GM21526 (cell line): ENCODE results near the gene MGMT.
A peak's percentile ranks its signal among the peaks of the same experiment; 100 is the strongest.

Source experiments
- ATAC-seq: cut with Tn5 transposase; IDR thresholded peaks from one replicate; pipeline ENCODE4 v1.9.1; 2021; ENCODE audit warnings: moderate library complexity; ENCODE audit not compliant: unreplicated experiment, low FRiP score

MGMT gene

DNA sequence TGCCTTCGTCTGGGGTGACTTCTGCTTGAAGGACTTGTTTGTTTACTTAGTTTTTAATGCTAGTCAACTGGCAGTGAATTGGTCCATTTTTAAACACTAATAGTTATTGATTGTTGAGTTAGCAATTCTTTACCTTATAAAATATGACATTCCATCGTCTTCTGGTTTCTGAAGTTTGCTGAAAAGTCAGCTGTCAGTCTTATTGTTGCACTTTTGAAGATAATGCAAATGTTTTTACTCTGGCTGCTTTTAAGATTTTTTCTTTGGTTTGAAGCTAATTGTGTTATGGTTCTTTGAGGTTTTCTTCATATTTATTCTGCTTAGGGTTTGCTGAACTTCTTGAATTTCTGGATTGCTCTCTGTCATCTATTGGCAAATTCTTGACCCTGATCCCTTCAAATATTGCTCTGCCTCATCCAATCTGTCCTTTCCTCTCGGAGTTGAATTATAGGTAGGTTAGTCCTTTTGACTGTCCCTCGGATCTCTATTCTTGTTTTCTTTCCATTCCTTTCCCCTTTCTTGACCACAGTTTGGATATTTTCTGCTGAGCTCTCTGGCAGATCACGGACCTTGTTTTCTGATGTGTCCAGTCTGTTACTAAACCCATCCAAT, 24.2 kb downstream of the MGMT start:
- ATAC-seq, result no peak

DNA sequence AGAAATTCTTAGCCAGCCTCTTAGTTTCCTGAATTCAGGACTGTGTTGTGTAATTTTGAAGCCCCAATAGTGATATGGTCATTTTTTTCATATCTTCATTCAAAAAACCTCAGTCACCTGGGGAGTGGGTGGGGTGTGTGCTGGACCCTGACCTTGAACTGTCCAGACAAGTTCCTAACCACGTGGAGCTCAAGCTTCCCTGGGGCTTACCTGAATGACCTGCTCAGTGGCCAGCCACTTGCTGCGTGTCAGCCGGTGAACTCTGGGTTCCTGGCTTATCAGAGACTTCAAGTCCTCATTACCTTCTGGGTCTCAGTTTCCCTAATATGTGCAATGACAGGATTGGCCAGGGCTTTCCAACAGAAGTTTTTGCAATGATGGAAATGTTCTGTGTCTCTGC, 27.1 kb downstream of the MGMT start:
- no peak for ATAC-seq

DNA sequence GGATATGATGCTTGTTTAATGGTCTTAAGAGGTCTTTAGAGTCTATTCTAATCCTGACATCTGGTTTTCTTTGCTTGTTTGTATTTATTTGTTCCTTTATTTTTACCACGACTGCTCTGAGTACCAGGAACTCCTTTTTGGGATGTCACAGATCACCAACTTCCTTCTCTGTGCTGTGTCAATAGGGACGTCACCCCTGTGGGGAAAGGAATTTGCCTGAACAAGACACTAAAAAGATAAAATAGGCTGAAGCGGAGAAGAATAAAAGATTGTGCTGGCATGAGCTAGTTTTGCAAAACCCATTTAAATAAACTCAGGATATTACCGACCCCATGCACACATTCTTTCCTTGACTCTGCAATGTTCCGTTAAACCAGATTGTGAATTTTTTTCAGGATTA, 27.7 kb downstream of the MGMT start:
- ATAC-seq, result no peak

DNA sequence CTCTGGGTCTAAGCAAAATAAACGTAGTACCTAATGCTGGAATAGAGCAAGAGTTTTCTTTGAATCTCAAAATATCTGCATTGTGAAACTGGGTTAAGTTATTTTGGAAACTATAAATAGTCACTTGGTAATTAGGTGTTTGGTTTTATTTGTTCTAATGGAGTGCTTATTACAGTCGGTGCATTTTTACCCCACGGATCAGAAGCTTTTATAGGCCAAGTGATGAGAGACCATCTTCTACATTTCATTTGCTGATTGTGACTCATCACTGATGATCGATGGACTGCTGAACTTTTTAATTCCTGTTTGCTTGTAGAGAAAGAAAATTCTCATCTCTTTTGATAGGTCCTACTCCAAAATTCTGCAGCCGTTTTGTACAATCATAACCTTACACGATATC, 28.2 kb downstream of the MGMT start:
- no peak for ATAC-seq

DNA sequence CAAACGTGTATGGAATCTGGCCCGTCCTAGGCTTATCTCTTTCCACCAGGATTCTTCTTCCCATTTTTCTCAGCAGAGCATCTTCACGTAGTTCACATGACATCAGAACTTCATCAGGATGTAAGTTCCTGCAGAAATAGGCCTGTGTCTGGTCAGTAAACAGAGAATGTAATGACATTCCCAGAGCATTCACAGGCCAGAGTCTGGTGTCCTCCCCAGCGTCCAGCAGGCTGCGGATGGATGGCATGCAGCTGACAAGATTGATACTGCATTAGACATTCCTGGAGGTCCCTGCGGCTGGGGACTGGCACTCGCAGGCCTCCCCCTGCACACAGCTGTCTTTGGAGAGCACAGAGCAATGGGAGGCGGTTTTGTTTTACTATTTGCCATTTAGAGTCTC, 28.7 kb downstream of the MGMT start:
- ATAC-seq, result no peak

DNA sequence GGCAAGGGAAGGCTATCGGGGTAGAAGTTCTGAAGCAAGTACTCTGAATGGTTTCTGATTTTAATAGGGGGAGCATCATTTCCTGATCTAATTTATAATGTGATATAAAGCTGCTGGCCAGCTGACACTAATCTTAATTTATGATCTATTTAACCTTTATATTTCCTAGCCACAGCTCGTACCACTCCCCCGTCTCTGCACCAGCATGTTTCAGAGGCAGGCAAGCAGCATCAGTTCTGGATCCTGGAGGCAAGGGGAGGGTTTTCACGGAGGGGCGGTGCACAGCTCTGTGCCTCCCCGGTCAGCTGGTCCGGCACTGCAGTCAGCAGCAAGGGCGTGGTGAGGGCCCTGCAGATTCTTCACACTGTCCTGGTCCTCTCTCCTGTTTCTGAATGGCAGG, 30.0 kb downstream of the MGMT start:
- ATAC-seq, result no peak

DNA sequence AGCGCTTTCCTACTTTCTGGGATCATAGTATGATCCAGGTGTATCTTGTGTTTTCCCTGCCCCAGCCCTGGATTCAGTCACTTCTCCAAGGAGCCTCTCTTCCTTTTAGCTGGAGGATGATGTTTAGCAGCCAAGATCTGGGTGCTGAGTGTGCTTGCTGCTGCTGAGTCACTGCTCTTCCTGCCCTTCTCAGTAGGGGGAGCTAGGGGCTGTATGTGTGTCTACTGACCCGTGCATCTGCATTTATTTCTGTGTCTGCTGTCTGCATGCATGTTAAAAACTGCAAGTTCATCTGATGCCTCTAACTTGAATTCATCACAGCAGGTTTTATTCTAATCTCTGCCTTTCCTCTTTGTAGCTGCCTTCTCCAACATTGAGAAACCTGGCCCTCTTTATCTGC, 31.6 kb downstream of the MGMT start:
- ATAC-seq, result no peak

DNA sequence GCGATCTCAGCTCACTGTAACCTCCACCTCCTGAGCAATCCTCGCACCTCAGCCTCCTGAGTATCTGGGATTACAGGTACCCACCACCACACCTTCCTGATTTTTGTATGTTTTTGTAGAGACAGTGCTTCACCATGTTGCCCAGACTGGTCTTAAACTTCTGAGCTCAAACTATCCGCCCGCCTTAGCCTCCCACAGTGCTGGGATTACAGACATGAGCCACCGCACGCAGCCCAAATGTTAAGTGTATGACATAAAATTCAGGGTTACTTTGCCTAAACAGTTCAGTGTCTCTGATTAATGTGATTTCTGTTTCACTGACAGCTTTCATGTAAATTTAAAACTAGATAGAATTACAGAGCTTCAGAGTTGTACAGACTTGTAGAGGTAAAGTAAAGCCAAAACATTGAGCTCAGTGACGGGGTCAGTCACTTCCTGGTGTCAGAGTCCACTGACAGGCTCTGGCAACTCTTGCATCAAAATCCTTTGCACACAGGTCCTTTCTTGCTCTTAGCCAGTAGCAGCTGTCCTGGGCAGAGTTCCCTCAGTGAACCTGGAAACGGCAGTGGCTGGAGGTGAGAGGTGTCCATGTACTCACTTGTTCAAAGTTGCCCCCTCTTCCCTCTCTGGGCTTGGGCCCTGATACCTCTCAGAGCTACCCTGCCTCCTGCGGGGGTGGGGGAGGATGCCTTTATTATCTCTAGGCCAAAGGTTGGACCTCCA, 33.7 kb downstream of the MGMT start:
- ATAC-seq, result no peak

DNA sequence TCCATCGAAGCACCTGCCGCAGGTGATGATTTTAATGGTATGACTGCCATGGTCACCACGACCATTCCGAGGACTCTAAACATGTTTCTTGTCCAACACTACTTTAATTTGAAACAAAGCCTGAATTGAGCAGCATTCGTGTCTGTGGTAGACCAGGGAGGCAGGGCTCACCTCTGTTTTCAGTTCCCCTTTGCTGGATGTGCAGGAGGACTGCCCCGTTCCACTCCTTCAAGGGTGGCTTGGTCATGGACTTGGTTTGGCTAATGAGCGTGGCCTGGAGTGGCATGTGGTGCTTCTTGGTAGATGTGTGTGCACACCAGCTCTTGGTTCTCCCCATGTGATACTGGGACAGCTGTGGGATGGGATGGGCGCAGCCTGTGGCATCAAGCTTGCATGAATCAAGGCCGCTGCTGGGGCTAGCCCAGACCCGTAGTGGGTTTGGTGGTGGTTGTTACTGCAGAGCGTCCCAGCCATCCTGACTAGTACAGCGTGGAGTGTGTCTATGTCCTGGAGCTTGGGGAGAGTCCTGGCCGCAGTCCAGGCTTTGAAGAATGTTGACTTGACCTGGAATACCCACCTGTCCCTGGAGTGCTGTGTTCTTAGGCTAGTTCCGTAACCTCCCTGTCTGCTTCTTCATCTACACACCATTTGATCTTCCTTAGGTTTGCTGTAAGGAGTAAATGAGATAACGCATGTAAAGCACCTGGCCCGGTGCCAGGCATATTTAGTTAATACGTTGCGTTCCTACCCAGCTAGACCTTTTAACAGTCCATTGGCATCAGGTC, 34.8 kb downstream of the MGMT start:
- peak; percentile 96 for ATAC-seq

DNA sequence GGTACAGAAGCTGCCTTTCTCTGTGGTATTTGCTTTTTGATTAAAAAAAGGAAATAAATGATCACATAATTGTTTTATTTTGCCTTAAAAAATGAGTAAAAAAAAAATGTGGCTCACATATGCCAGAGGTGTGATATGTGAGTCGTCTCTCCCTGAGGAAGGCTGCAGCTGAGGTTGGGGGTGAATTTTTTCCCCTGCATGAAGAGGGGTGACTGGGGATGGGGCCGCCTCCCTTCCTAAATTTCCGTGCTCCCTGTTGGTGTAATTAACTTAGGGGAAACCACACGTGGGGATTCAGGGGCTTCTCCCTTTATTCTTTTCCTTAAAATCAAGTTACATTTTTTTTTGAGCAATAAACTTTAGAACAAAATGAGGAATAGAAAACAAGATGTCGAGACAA, 35.4 kb downstream of the MGMT start:
- ATAC-seq, result no peak

DNA sequence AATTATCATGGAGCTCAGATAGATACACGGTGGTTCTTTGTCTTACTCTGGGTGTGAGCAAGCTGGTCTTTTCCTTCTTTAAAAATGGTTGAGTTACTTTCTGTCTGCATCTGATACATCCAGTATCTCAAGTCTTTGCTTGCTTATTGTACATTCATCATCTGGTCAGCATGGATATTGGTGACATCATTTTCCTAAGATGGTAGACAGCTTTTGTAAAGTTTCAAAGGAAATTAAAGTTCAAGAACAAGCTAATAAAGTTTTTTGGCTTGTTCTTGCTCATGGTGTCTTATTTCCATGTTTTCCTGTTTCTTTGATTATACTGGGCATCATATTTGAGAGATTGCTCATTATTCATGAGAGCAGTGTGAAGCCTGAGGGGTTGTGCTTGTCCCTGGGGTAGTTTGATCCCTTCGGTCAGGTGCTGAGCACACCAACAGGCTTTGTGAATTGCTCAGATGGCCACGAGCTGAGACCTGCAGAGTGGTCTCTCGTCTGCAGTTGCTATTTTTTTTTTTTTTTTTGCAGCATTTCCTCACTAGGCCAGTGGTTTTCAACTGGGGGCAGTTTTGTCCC, 38.5 kb downstream of the MGMT start:
- no peak for ATAC-seq

DNA sequence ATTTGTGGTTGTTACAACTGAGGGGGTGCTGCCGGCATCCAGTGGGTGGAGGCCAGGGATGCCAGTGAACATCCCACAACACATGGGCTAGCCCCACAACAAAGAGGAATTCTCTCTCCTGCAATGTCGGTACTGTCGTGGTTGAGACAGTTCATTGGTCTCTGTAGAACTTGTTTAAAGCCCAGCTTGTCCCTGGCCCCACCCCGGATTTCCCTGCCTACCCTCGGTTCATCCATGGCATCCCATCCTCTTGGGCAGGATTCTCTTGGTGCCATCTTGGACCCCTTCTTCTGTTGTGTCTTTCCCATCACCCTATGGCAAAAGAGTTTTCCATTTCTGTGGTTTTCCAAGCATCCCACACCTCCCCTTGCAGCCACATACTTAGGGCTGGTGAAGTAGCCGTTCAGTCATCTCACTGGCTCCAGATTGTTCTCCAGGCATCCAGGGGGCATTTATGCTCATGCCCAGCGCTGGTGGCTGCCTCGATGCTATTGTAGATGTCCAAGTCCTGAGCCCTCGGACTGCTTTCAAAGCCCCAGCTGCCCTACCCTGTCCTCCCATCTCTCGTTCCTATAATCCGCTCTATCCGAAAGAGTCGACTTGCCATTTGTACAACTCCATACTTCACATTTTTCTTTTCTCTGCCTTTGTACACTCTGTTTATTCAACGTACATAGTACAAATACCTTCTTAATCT, 39.2 kb downstream of the MGMT start:
- ATAC-seq, result no peak

DNA sequence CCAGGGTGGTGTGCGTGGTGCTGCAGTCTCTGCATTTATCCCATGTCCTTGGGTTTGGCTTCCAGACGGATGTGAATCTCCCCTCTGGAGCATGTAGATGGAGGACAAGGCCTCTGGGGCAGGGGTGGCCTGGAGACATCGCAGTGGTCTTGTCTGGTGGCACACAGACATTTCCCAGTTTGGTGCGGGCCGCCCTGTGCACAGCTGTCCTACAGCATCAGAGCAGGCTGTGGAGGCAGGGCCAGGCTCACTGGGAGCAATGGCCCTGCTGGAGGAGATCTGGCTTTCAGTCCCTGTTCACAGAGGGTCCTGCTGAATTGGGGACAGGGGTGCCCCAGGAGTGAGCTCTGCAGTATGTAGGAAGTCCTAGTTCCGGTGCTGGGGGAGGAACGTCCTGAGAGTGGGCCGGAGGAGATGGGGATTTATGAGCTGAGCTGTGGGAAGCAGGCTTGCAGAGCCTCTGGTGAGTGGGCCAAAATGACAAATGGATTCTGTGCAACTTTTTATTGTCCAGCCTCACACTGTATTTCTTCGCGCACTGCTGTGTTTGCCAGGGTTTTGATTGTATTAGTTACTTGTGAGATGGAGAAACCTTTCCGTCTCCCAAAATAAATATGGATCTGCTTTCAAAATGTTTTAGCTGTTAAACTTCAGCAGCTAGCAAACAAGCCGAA, 40.3 kb downstream of the MGMT start:
- no peak for ATAC-seq

DNA sequence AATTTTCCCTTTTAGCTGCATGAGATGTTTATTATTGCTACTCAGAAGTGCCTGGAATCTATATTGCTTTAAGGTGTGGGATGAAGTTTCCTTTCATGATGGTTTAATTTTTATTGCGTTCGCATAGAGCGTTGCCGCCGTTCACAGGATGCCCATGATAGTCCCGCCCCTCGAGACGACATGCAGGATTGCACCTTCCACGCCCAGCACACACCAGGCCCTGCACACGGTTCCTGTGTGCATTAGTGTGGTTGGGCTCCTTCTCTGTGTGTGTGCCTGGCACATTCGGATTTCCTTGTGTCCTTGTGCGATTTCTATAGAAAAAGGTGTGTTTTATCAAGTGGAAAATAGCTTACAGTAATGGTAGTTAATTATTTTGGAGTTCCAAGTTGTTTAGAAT, 42.1 kb downstream of the MGMT start:
- ATAC-seq, result no peak

DNA sequence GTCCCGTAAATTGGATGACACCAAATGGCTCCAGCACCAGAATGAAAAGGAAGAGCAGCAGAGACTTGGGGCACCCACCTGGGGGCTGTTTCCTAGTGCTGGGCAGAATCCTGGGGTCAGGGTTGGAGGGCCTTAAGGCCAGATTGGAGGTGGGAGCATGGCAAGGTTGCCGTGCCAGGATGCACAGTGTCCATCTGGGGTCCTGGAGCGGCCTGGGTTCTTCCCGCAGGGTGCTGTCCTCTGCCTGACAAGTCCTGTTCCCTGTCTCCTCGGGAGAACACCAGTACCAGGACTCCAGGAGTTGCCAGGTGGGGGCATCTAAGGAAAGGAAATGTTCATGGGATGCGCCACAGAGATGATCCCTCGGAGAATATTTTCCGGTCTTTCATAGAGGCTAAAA, 42.8 kb downstream of the MGMT start:
- ATAC-seq, result no peak

DNA sequence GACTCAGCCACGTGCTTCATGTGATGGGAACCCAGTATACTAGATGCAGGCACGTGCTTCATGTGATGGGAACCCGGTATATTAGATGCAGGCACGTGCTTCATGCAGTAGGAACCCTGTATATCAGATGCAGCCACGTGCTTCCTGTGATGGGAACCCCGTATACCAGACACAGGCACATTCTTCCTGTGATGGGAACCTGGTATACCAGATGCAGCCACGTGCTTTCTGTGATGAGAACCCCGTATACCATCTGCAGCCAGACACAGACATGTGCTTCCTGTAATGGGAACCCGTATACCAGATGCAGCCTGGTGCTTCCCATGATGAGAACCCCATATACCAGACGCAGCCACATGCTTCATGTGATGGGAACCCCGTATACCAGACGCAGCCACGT, 44.0 kb downstream of the MGMT start:
- ATAC-seq, result no peak

DNA sequence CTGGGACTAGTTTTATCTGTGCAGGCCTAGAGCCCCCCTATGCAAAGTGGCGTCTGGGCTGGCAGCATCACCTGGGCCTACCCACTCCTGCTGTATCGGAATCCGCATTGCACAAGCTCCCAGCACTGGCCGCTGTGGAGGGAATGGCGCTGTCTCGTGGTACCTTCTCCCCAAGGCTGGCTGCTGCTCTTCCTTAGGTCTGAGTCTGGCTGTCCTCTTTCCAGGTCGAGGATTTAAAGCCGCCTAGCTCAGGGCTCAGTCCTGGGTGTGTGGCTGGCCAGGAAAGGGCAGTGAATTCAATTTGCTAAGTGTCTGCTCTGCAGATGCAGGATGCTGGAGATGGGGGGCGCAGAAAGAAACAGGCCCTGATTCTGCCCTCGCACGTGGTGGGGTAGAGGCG, 44.7 kb downstream of the MGMT start:
- ATAC-seq, result no peak

DNA sequence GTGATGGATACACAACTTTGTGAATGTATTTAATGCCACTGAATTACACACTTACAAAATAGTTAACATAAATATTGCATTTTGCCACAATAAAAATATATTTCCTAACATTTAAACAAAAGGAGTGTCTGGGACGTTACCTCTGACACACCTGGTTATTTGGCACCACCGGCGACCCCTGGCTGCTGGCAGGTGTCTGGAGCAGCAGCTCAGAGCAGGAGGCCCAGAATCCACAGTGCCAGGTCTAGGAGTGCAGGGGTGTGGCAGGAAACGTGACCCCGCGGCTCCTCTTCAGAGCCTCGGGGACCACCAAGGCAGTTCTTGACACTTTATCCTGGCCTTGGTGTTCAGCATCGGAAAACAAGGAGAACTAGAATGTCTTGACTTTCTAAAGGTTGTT, 46.3 kb downstream of the MGMT start:
- ATAC-seq, result no peak

DNA sequence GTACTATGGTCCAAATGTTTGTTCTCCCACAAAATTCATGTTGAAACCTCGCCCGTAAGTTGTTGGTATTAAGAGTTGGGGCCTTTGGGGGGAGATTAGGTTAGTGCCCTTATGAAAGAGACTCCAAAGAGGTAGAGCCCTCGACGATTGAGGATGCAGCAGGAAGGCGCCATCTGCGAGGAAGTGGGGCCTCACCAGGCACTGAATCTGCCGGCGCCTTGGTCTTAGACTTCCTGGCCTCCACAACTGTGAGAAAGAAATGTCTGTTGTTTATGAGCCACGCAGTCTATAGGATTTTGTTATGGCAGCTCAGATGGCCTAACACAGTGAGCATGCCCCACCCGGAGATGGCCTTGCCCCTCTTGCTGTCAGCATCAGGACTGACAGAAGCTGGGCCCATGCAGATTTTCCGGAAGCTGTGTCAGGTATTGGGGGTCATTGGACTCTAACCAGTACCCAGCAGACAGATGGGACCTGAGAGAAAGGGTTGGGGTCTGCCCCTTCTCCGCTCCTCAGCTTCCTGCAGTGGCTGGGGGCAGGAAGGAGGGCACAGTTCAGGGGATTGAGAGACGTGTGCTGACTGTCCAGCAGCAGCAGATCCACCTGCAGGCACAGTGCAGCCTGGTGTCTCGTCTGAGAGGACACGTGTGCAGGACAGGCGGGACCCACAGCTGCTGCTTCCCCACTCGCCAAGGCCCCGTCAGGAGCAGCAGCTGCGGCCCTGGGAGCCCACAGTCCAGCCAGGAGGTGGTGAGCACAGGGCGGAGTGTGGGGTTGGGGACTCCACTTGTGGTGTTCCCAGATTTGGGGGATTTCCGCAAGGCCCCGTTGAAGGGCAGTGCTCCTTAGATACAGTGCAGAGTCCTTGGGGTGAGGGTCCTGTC, 47.8 kb downstream of the MGMT start:
- no peak for ATAC-seq
